NCI-H1436 treated with DMSO at 0.1 percent for 48 hours (cell line): ENCODE results near the gene PCGF5.

Experiments used
- DNase-seq: peaks from one replicate; lab custom pipeline; 2025; lab: John Stamatoyannopoulos, UW

PCGF5 gene

GRCh38 chr10:91328320-91328984 is 108.0 kb downstream of the PCGF5 start:
- no peak for DNase-seq
